Heart left ventricle (tissue), 13 donors: Measurements from ENCODE around the gene RNF141.

Source experiments
- CTCF ChIP-seq, 12 donors: fragments of 200-600 bp; sonication (generic) in 4 of 12; IDR thresholded peaks; one replicate each; pipeline versions ENCODE4 v1.5.0 to v1.8.0; 2018 to 2022; ENCODE audit warnings: antibody characterized with exemption in 12 of 12, mild to moderate bottlenecking in 5 of 12
- POLR2A ChIP-seq, 2 donors: fragments of 450-650 bp; IDR thresholded peaks; one replicate each; pipeline ENCODE4 v1.6.1; 2017; ENCODE audit warnings: antibody characterized with exemption in 2 of 2, mild to moderate bottlenecking in 2 of 2, moderate library complexity in 2 of 2
- donor health status: ischemic (EF 13 %, LVEDD 7.1; RV severe dilation, severe dysfunction).
- donor health status: DM: no; HTN: yes; CAD: no.
- donor health status: DM: no; HTN: no; CAD: no.
- donor health status: ischemic (EF 25% LVEDD 6.9; RV normal size, moderate dysfunction).
- donor health status: ischemic (EF 25% LVEDD 5.7; RV mildly dilated, moderate dysfunction).
- donor health status: ischemic (EF 35%, LVEDD 5.7; RV mildly dilated, moderate dysfunction).
- donor health status: nonischemic (EF 11% LVEDD 7.7; RV severe dilation, severe dysfunction).
- donor health status: DM: yes; HTN: yes; CAD: no.
- donor health status: PGD.
- donor health status: ischemic (EF 29% LVEDD 5.4; RV normal size, mild dysfunction).
- donor health status: nonischemic (EF 23%, LVEDD 6.1; RV moderate dilation, normal function).

- TF ChIP-seq POLR2A (IDR thresholded peaks at IDR 0.05) (no peak), CTCF (IDR thresholded peaks at IDR 0.05) (no peak)
These were observed 10.9 kb upstream of the RNF141 start for GRCh38 chr11:10551845-10552352.
